Measurements from ENCODE around the gene CNDP2.

Gene CNDP2

DNA sequence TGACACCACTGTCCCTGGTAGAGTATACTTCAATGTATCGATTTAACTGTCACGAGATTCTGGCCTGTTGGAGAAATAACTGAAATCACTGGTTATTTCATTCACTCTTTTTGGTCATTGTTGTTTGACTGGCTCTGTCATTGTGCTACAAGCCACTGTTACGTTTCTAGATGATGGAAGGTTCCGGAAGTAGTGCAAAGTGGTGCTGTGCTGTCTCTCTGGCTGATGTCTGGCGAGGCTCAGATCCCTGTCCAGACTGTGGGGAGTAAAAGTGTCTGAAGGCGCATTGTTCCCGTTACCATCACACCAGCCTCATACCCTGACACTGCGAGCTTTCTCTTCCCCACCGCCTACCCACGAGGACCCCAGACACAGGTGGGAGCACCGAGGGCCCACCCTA is 49.8 kb downstream of the CNDP2 start:
- TF ChIP-seq, protein P1, sequence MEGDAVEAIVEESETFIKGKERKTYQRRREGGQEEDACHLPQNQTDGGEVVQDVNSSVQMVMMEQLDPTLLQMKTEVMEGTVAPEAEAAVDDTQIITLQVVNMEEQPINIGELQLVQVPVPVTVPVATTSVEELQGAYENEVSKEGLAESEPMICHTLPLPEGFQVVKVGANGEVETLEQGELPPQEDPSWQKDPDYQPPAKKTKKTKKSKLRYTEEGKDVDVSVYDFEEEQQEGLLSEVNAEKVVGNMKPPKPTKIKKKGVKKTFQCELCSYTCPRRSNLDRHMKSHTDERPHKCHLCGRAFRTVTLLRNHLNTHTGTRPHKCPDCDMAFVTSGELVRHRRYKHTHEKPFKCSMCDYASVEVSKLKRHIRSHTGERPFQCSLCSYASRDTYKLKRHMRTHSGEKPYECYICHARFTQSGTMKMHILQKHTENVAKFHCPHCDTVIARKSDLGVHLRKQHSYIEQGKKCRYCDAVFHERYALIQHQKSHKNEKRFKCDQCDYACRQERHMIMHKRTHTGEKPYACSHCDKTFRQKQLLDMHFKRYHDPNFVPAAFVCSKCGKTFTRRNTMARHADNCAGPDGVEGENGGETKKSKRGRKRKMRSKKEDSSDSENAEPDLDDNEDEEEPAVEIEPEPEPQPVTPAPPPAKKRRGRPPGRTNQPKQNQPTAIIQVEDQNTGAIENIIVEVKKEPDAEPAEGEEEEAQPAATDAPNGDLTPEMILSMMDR (conservative IDR thresholded peaks at IDR 0.05; ENCODE audit: low read depth, low read length): no peak
- DNase-seq (ENCODE audit: low read depth): no peak
- no peak overlapping the region for H3K4me3 ChIP-seq (ENCODE audit: low read depth, low read length)

DNA sequence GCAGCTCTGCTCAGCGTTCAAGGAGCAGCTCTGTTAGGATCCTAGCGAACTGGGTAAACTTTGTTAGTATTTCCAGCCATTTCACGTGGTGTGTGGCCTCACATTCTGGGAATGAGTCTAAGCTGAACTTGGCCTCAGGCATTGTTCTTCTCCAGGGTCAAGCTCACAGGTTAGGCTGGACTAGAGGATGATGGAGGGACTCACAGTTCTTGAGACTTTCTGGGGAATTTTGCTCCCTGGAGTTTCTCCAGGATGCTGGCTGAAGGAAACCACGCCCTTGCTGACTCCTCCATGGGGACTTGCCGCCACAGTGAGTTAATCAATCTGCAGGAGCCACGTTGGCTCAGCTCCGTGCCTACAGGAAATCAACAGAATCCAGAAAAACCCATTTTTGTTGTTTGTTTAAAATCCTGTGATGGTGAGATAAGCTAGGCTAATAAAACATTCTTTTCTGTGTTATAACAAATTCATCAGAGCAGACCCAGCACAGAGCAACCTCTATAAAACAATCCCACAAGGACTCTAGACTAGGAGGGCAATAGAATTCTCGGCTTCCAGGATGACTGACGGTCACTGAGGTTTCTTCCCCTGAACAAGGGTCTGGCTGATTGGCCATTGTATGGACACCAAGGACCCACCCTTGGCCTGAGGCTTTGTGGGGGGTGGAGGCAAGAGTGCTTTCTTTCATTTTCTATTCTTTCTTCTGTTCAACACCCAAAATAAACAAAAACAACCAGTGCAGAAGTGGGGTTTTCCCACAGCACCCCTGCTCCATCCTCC is 50.8 kb downstream of the CNDP2 start:
- TF ChIP-seq, protein P1 (conservative IDR thresholded peaks at IDR 0.05; ENCODE audit: low read depth, low read length): no peak
- H3K4me3 ChIP-seq (ENCODE audit: low read depth, low read length): no peak overlapping the region
- peak; percentile 24 for DNase-seq (ENCODE audit: low read depth)

DNA sequence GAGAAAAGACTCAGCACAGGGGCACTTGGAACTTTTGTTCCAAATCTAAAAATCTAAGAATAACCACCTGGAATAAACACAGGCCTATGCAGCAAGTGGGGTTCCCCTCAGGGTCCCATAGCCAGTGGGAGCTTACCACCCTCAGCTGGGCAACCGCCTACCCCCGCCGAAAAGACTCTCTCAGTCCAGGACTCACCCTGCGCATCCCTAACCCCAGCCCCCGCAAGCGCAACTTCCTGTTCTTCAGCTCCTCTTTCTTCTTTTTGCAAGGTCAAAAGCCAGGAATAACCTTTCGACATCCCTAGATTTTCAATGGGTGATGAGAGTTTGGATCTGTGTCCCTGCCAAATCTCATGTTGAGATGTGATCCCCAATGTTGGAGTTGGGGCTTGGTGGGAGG is 51.7 kb downstream of the CNDP2 start:
- TF ChIP-seq, protein P1 (conservative IDR thresholded peaks at IDR 0.05; ENCODE audit: low read depth, low read length): no peak
- no peak for DNase-seq (ENCODE audit: low read depth)

DNA sequence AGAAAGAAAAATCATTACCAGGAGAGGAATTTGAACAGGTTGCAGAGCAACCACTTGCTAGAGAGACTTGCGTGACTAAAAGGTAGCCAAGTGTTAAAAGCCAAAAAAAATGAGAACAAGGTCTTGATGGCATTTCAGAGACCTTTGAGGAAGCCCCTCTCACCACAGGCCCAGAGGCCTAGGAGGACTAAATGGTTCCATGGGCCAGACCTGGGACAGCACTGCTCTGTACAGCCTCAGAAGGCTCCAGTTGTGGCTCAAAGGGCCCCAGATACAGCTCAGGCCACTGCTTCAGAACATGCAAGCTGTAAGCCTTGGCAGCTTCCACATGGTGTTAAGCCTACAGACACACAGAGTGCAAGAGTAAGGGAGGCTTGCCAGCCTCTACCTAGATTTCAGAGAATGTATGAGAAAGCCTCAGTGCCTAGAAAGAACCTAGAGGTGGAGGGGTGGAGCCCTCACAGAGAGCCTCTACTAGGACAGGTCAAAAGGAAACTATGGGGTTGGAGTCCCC is 53.5 kb downstream of the CNDP2 start:
- DNase-seq (ENCODE audit: low read depth): no peak
- H3K4me3 ChIP-seq (ENCODE audit: low read depth, low read length): no peak overlapping the region
- TF ChIP-seq, protein P1 (conservative IDR thresholded peaks at IDR 0.05; ENCODE audit: low read depth, low read length): no peak

More for the DNA sequence above, 51.7 kb downstream of the CNDP2 start:
- H3K4me3 ChIP-seq (ENCODE audit: low read depth, low read length): no peak overlapping the region

DNA sequence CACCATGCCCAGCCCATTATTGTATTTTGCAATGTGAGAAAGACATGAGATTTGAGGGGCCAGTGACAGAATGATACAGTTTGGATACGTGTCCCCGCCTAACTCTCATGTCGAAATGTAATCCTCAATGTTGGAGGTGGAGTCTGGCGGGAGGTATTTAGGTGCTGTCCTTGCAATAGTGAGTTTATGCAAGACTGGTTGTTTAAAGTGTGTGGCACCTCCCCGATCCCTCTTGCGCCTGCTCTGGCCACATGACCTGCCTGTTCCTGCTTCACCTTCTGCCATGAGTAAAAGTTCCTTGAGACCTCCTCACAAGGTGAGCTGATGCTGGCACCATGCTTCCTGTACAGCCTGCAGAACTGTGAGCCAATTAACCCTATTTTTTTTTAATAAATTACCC is 54.7 kb downstream of the CNDP2 start:
- H3K4me3 ChIP-seq (ENCODE audit: low read depth, low read length): no peak overlapping the region
- no peak for DNase-seq (ENCODE audit: low read depth)
- TF ChIP-seq, protein P1 (conservative IDR thresholded peaks at IDR 0.05; ENCODE audit: low read depth, low read length): no peak

DNA sequence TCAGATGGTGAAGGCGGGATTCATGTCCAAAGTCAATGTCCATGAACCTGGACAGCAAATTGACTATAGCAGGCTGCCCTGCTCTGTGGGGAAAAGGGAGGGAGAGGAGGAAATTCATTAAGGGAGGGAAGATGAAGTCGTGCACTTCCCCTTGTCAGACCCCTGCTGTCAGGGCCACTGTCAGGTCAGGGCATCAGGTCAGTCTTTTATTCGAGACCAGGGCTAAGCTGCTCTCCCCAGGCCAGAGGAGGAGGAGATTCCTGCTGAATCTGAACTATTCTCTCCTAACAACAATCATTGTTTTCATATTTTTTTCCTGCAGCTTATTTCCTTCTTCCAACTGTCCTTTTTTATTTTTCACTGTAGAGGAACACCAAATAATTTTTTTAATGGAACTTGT is 55.3 kb downstream of the CNDP2 start:
- H3K4me3 ChIP-seq (ENCODE audit: low read depth, low read length): no peak overlapping the region
- TF ChIP-seq, protein P1 (conservative IDR thresholded peaks at IDR 0.05; ENCODE audit: low read depth, low read length): no peak
- DNase-seq (ENCODE audit: low read depth): no peak

Data from choroid plexus epithelial cell (primary cell).